Cardiac septum (tissue), 1 donor: ENCODE results near the gene SPATA3. TPM values are rescaled to one million over a fixed set of nuclear protein-coding genes. Genes with fewer than 3 reads are reported as not detected.
"Not testable (repeated sequence)": the region's sequence is repeated elsewhere in the genome, so short reads cannot be mapped to it uniquely, and the experiment has no call there.

Experiments
- DNase-seq: peaks from one replicate; pipeline ENCODE4 v3.0.0-alpha.2; 2020; ENCODE audit warnings: low spot score
- intact Hi-C: fragments of 100-400 bp; cut with DNase I; formaldehyde crosslinking; loops from one replicate; pipeline ENCODE4 v1.14.0; 2022
- total RNA-seq: library from RNA; stranded (reverse); fragmentation: NEBNext Ultra II Directional; extraction: Animal tissue kit (Norgen Biotek cat#: 25700); gene quantifications from one replicate; pipeline ENCODE4 v1.2.1, GENCODE V29; 2021
- donor health status: DM: no; HTN: no; CAD: no.

SPATA3 gene
- total RNA-seq, 1 donor from 2014 or later = not detected

DNA sequence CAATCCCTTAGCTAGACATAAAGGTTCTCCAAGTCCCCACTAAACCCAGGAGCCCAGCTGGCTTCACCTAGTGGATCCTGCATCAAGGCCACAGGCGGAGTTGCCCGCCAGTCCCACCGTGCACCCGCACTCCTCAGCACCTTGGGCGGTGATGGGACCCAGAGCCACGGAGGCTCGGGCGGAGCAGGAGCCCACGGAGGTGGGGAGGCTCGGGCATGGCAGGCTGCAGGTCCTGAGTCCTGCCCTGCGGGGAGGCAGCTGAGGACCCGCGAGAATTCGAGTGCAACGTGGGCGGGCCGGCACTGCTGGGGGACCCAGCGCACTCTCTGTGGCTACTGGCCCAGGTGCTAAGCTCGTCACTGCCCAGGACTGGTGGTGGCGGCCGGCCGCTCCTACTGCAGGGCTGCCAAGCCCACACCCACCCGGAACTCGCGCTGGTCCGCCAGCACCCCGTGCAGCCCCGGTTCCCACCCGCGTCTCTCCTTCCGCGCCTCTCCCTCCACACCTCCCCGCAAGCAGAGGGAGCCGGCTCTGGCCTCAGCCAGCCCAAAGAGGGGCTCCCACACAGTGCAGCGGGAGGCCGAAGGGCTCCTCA, 31.7 kb upstream of the SPATA3 start:
- intact Hi-C loops = no loop called here

DNA sequence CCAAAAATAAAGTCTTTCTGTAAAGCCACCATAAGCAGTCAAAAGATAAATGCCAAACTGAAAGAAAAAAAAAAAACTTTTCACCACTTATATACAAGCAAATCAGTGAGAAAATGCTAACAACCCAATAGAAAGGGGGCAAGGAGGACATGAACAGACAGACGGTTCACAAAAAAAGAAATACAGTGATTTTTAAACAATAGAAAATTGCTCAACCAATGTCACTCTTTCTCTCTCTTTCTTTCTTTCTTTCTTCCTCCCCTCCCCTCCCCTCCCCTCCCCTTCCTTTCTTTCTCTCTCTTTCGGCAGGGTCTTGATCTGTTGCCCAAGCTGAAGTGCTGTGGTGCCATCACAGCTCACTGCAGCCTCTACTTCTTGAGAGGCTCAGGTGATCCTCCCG, 28.8 kb upstream of the SPATA3 start:
- intact Hi-C loops = no loop called here
- no peak for DNase-seq

More for the DNA sequence above, 31.7 kb upstream of the SPATA3 start:
- DNase-seq = no peak

DNA sequence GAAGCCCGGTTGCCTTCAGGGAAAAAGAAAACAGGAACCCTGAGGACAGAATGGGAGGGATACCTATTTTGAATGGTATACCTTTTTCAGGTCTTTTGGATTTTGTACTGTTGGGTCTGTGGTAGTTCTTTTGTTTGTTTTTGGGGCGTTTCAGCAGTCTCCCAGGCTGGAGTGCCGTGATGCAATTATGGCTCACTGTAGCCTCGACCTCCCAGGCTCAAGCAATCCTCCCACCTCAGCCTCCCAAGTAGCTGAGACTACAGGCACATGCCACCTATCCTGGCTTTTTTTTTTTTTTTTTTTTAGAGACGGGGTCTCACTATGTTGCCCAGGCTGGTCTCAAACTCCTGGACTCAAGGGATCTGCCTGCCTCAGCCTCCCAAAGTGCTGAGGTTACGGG, 27.6 kb upstream of the SPATA3 start:
- DNase-seq, intact Hi-C loops: not testable (repeated sequence)

DNA sequence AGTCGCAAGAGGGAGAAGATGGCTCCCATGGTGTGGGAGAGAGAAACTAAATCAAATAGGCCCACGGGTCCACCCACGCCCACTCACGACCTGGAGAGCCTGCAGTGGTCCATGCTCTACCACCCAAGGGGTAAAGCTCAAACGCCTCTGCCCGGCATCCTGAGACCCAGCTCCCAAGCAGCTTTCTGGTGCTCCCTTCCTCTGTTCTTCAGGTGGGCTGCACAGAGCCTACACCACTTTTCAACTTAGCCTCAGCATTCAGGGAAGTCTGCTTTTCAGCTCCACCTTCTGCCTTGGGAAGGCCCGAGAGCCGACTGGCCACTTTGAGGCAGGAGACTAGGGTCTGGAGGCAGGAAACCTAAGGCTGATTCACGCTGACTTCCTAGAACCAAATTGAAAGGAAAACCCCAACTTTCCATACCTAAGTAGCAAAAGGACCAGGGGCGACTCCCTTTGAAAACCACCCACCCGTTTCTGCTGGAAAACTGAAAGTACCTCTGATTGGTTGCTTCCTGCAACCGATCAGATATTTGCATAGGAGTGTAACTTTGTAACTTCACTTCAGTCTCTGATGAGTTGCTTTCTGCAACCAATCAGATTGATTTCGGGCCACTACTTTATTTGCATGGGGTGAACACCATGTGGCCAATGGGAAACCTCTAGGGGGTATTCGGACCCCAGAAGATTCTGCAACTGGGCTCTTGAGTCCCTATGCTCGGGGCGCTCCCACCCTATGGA, 26.8 kb upstream of the SPATA3 start:
- intact Hi-C loops = no loop called here
- DNase-seq = no peak

DNA sequence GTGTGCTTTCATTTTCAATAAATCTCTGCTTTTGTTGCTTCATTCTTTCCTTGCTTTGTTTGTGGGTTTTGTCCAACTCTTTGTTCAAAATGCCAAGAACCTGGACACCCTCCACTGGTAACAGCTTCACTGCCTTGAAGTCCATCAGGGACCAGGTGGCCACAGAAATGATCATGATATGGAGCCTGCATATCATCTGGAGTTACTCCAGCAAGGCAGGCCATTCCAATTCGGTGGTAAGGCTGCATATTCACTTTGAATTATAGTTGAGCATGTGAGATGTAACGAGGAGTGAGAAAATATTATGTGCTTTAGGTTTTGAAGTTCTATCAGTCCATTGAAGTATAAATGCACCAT, 26.3 kb upstream of the SPATA3 start:
- intact Hi-C loops = no loop called here
- DNase-seq = no peak

DNA sequence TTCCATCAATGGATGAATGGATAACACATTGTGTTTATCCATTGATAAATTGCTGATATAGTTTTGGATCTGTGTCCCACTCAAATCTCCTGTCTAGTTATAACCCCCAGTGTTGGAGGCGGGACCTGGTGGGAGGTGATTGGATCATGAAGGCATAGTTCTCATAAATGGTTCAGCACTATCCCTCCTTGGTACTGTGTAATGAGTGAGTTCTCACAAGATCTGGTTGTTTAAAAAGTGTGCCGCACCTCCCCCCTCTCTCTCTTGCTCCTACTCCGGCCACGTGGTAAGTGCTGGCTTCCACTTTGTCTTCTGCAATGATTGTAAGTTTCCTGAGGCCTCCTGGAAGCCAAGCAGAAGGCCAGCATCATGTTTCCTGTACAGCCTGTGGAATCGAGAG, 23.9 kb upstream of the SPATA3 start:
- intact Hi-C loops = no loop called here
- no peak for DNase-seq

DNA sequence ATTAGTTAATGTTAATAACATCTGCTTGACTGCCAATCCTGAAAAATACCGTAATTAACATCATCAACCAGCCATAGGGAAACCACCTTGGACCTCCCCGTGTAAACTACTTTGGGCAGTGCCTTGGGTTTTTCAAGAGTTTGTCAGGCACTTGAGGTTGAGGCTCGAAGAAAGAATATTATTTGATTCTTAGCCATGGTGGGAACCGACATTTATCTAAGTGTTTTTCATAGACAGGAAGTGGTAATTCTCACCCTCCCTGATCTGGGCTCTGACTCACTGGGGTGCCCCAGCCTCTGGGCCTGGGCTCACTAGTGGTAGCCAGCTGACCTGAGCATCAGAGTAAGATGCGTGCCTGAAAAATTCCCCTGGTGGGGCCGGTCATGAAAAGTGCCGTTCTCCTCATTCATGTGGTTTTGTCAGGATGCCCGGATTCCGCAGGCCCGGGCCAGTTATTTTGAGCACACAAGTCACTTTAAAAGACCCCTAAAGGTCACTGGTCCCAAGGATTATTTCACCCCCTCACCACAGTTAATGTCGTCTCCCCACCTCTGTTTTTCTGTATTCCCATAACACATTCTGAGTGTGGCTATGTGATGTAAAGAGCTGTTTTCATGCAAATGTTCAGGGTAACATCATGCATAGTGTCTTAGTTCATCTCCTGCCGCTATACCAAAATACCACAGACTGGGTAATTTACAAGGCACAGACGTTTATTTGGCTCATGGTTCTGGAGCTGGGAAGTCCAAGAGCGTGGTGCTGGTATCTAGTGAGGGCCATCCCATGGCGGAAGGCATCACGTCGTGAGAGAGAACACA, 21.6 kb upstream of the SPATA3 start:
- DNase-seq = no peak
- intact Hi-C loops = no loop called here

DNA sequence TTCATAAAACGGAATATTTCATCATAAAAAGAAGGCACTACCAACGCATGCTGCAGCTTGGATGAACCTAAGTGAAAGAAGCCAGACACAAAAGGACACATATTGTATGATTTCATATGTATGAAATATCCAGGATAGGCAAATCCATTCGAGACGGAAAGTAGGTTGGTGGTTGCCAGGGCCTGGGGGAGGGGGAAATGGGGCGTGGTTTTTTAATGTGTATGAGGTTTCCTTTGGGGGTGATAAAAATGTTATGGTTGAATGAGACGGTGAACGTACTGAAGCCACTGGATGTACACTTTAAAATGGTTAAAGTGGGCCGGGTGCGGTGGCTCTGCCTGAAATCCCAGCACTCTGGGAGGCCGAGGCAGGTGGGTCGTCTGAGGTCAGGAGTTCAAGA, 20.0 kb upstream of the SPATA3 start:
- intact Hi-C loops = no loop called here
- DNase-seq = no peak

DNA sequence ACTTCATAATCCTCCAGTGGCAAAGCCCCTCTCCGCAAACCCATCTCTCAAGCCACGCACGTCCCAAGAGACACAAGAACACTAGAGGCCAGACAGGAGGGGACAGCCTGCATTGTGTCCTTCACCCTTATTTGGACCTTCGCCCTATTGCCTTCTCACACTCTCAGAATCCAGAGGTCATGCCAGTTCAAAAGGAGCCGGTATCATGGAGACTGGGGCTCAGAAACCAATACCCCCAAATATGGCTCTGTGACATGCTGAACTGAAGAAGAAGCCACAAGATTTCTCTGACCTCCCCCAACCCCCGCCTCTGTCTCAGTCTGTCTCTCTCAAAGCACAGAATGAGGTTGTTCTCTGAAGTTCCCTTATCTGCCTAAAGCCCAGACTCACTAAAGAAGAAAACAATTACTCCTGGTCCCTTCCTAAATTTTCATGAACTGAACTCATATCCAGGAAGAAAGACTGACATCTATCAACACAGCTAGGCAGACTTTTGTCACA, 19.2 kb upstream of the SPATA3 start:
- intact Hi-C loops = no loop called here
- no peak for DNase-seq

DNA sequence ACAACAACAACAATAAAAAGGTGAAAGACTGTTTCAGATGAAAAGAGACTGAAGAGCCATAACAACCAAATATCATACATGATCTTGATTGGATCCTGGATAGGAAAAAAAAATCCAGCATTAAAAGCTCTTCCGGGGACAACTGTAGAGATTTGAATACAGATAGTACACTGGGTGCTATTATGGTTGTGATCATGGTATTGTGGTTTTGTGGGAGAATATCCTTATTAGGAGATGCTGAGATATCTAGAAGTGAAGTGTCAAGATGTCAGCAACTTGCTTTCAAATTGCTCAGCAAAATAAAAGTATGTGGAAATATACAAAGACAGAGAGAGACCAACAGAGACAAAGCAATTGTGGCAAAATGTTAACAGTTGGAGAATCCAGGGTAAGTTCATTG, 15.5 kb upstream of the SPATA3 start:
- DNase-seq = no peak
- intact Hi-C loops = no loop called here

DNA sequence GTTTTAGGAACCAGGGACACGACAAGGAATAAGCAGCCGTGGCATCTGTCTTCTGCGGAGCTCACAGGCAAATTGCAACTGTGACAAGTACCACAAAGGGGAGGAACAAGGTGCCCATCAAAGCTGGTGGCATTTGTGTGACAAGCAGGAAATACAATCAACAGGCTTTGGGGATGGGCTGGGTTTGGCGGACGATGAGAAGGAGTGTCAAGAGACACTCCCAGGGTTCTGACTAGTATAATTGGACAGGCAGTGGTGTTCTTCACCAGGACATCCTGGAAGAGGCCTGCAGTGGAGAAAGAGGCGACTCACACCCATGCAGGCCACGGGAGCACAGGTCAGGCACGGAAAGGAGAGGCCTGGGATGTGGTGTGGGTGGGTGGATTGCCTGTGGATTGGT, 14.2 kb upstream of the SPATA3 start:
- intact Hi-C loops = no loop called here
- DNase-seq = no peak

DNA sequence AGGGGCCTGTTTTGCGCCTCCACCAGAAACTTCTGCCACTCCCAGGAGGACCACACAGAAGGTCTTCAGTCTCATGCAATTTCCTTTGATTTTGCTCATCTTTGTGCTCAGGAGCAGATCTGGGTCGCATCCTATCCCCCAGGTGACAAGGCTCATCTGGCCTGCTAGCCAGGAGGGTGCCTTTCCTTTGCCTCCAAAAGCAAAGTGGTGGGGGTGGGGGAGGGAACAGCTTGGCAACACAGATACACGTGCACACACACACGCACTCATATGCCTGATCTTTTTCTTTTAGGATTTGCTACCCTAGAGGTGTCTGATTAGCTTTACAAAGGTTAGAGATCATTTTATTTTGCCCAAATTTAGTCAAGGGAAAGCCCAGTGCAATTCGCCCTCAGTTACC, 13.8 kb upstream of the SPATA3 start:
- intact Hi-C loops = no loop called here
- no peak for DNase-seq

DNA sequence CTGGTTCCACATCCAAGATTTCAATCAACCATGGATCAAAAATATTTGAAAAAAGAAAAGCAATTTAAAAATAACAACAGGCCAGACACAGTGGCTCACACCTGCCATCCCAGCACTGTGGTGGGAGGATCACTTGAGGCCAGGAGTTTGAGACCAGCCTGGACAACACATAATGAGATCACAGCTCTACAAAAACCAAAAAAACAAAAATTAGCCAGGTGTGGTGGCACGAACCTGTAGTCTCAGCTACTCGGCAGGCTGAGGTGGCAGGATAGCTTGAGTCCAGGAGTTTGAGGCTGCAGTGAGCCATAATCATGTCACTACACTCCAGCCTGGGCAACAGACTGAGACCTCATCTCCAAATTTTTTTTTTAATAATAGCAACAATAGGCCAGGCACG, 13.4 kb upstream of the SPATA3 start:
- no peak for DNase-seq
- intact Hi-C loops = no loop called here

DNA sequence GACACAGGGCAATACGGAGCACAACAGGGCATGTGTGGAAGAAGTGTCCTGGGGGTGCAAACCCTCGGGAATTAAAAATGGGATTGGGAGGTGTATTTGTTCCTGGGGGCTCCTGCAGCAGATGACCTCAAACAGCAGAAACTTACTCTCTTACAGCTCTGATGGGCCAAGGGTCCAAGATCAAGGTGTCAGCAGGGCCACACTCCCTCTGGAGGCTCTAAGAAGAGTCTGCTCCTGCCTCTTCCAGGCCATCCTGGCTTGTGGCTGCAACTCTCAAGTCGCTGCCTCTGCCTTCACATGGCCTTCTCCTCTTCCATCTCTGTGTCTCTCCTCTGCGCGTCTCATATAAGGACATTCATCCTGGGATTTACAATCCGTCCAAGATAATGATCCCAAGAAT, 12.4 kb upstream of the SPATA3 start:
- intact Hi-C loops = no loop called here
- no peak for DNase-seq

DNA sequence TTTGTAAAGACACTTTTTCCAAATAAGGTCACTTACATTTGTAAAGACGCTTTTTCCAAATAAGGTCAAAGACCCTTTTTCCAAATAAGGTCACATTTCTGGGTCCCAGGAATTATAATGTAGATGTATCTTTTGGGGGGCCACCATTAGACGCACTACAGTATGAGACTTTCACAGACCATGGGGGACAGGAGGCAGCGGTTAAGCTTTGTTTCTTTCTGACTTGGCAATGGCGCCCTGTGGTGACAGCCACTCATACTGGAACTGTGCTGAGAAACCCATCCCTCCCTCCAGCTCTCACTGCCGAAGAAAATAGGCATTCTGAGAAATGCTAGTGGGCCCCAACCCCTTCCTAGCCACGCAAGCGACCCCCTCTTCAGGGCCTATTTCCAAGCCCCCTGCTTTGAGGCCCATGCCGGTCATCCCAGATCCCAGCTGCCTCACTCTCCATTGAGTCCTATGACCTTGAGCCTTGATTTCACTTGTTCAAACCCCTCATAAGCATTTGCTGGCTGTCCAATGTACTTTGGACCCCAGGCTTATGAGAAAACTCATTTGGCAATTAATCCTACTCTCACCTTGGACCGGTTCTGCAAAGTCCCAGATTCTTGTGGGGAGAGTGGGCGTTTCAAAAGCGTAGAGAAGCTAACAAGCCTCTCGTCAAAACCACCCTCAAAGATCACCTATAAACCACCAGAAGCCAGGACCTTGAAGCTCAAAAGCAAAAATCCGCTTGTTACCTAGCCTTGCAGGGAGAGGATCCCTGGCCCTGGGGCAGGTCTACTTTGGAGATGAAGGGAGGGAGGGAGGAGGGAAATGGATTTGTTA, 11.3 kb upstream of the SPATA3 start:
- no peak for DNase-seq
- intact Hi-C loops = loop anchor here (5.0 kb wide), 1 partner anchor 82 kb away; no protein-coding TSS in a partner anchor

DNA sequence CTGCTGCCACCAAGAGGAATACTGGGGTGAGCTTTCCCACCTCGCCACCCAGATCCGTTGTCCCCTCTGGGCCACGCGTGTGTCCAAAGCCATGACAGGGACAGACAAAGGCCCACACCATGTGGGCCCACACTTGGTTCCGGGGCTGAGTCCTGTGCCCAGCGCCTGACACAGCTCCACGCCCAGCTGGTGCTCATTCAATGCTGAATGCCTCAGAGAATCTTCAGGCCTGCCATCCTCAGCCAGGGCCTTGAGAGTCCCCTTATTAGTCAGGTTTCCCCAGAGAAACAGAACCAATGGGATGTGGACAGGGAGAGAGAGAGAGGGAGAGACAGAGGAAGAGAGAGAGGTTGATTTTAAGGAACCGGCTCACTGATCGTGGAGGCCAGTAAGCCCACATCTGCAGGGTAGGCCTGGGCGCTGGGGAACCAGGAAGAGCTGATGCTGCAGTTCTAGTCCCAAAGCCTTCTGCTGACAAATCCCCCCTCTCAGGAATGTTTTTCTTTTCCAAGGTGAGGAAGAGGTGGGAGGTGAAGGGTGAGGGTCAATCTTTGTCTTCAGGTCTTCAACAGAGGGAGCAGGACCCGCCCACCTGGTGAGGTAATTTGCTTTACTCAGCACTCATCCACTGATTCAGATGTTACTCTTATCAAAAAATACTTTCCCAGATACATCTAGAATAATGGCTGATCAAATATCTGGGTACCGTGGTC, 10.2 kb upstream of the SPATA3 start:
- no peak for DNase-seq
- intact Hi-C loops = loop anchor here (2.0 to 5.0 kb wide), 2 partner anchors 83 to 161 kb away; no protein-coding TSS in a partner anchor

DNA sequence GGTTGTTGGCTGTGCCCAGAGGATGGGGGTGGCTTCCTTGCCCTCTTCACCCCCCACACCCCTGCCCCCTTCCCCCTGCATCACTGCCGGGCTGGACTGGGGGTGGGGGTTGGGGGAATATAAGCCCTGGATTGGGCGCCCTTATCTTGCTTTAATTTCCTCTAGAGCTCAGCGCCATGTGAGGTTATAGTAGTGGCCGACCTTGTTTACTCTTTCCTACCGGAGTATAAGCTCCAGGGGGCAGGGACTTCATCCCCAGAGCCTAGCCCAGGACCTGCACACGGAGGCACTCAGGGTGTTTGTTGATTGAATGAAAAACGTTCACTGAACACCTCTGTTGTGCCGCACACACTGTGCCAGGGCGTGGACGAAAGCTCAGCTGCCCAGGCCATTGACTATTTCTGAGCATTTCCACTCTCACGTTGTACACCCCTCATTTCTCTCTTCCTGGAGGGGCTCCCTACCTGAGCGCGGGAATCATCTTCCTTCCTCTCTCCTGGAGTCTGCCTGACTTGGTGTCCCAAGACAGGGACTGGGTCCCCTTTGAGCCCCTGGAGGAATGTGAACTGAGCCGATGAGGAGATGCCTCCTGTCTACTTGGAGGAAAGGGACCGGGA, 9.3 kb upstream of the SPATA3 start:
- no peak for DNase-seq
- intact Hi-C loops = loop anchor here (1.0 to 5.0 kb wide), 3 partner anchors 84 to 162 kb away; no protein-coding TSS in a partner anchor
